ENCODE data around the gene NCCRP1.
"Not testable (repeated sequence)": the region's sequence is repeated elsewhere in the genome, so short reads cannot be mapped to it uniquely, and the experiment has no call there.

Gene NCCRP1

DNA sequence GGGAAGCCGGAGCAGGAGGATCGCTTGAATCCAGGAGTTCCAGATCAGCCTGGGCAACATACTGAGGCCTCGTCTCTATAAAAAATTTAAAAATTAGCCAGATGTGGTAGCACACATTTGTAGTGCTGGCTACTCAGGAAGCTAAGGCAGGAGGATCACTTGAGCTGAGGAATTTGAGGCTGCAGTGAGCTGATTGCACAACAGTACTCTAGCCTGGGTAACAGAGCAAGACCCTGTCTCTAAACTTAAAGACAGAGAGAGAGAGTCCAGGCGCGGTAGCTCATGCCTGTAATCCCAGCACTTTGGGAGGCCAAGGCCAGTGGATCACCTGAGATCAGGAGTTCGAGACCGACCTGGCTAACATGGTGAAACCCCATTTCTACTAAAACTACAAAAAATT is 43.7 kb downstream of the NCCRP1 start:
- H3K4me3 ChIP-seq (ENCODE audit: low read depth, low read length): no peak overlapping the region
- TF ChIP-seq, protein P1, sequence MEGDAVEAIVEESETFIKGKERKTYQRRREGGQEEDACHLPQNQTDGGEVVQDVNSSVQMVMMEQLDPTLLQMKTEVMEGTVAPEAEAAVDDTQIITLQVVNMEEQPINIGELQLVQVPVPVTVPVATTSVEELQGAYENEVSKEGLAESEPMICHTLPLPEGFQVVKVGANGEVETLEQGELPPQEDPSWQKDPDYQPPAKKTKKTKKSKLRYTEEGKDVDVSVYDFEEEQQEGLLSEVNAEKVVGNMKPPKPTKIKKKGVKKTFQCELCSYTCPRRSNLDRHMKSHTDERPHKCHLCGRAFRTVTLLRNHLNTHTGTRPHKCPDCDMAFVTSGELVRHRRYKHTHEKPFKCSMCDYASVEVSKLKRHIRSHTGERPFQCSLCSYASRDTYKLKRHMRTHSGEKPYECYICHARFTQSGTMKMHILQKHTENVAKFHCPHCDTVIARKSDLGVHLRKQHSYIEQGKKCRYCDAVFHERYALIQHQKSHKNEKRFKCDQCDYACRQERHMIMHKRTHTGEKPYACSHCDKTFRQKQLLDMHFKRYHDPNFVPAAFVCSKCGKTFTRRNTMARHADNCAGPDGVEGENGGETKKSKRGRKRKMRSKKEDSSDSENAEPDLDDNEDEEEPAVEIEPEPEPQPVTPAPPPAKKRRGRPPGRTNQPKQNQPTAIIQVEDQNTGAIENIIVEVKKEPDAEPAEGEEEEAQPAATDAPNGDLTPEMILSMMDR (IDR thresholded peaks at IDR 0.05; ENCODE audit: low read depth, low read length): no peak
- no peak for DNase-seq (ENCODE audit: low read depth, low spot score)
- in situ Hi-C loops (cut with HindIII; ENCODE audit: low sequenced_read_pairs): no loop called here

DNA sequence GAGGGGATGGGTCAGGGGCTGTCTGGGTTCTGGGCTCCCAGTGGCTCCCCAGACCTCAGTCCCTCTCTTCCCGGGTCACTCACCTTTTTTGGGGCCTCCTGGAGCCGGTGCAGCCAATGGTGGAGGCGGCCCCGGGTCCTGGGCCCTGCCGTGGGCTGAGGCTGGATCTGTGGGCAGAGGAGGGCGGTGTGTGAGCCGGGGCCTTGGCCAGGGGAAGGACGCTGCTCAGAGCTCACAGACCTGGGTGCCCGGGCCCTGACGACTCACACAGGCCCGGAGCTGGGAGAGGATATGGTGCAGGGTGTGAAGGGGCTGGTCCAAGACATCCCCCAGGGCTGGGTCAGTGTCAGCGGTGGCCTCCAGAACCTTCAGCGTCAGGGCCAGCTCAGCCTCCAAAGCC is 47.0 kb downstream of the NCCRP1 start:
- H3K4me3 ChIP-seq (ENCODE audit: low read depth, low read length); DNase-seq (ENCODE audit: low read depth, low spot score); in situ Hi-C loops (cut with HindIII; ENCODE audit: low sequenced_read_pairs): not testable (repeated sequence)

DNA sequence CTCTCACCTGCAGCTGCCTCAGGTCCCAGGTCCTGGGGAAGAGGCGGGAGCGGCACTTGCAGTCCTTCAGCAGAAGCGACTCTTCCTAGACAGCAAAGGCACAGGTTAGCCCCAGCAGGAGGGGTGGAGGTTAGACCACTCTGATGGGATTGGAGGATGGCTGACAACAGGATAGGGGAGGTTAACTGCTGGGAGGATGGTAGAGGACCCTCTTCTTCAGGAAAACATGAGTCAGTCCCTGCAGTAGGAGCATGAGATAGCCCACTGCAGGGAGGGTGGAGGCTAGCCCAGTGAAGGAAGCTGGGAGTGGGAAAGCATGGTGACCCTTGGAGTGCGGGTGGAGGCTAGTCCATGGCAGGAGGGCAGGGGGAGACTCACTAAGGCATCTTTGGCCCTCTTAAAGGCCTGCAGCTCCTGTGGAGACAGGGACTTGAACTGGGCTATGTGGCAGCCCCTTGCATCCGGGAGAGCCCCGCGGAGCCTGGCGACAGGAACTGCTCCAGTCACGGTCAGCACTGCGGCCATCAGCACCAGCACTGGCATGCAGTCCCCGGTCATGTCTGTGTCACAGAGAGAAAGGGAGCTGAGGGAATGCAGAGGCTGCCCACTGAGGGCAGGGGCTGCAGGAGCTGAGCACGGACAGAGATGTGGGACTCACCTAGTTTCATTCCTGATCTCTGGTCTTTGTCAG is 47.8 kb downstream of the NCCRP1 start, which contains the start of gene IFNL3:
Gene IFNL3 (minus strand): TSS at position 597 of the 691 bp plus-strand sequence. CDS start 39 bp downstream, at position 558.
- DNase-seq (ENCODE audit: low read depth, low spot score); in situ Hi-C loops (cut with HindIII; ENCODE audit: low sequenced_read_pairs); H3K4me3 ChIP-seq (ENCODE audit: low read depth, low read length): not testable (repeated sequence)

DNA sequence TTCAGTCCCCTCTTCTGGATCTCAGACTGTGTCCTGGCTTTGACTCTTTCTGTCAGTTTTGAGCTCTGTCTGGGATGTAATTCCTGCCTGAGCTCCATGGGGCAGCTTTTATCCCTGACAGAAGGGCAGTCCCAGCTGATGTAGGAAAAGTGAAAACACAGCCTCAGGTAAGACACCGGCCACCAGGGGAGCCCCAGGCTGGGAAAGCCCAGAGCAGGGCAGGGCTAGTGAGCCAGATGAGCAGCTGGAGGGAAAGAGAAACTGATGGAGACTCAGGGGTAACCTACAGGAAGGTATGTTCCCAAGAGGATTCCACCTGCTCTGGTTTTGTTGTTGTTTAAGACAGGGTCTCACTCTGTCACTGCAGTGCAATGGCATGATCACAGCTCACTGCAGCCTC is 48.4 kb downstream of the NCCRP1 start:
- DNase-seq (ENCODE audit: low read depth, low spot score); in situ Hi-C loops (cut with HindIII; ENCODE audit: low sequenced_read_pairs); H3K4me3 ChIP-seq (ENCODE audit: low read depth, low read length): not testable (repeated sequence)

DNA sequence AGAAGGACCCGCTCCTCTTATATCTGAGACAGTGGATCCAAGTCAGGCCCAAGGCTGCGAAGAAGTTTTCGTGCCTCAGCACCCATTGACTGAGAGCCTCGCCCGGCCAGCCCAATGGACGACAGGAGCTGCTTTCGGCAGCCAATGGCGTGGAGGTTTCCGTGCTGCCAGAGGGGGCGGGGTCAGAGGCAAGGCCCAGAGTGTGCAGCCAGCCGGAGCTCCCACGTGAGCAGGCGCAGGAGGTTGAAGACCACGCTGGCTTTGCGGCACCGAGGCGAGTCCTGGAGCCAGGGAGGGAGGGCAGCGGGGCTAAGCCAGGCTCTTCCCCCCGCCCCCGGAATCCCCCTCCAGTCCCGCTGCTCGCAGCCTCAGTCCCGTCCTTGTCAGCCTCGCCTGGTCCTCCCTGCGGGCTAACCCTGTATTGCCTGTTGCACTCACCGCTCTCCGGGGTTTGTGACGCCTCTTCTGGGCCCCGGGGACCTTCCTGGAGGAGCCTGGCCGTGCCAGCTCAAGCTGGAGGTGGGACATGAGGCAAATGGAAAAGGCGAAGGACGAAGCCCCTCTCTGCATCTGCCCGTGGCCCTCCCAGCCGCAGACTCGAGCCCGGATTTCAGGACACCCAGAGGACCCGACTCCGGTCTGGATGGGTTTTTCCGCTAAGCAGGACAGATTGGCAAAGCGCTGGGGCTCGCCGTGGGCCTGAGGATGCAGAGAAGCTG is 50.3 kb downstream of the NCCRP1 start:
- H3K4me3 ChIP-seq (ENCODE audit: low read depth, low read length): no peak overlapping the region
- in situ Hi-C loops (cut with HindIII; ENCODE audit: low sequenced_read_pairs): no loop called here
- no peak for DNase-seq (ENCODE audit: low read depth, low spot score)
- TF ChIP-seq, protein P1 (IDR thresholded peaks at IDR 0.05; ENCODE audit: low read depth, low read length): no peak

DNA sequence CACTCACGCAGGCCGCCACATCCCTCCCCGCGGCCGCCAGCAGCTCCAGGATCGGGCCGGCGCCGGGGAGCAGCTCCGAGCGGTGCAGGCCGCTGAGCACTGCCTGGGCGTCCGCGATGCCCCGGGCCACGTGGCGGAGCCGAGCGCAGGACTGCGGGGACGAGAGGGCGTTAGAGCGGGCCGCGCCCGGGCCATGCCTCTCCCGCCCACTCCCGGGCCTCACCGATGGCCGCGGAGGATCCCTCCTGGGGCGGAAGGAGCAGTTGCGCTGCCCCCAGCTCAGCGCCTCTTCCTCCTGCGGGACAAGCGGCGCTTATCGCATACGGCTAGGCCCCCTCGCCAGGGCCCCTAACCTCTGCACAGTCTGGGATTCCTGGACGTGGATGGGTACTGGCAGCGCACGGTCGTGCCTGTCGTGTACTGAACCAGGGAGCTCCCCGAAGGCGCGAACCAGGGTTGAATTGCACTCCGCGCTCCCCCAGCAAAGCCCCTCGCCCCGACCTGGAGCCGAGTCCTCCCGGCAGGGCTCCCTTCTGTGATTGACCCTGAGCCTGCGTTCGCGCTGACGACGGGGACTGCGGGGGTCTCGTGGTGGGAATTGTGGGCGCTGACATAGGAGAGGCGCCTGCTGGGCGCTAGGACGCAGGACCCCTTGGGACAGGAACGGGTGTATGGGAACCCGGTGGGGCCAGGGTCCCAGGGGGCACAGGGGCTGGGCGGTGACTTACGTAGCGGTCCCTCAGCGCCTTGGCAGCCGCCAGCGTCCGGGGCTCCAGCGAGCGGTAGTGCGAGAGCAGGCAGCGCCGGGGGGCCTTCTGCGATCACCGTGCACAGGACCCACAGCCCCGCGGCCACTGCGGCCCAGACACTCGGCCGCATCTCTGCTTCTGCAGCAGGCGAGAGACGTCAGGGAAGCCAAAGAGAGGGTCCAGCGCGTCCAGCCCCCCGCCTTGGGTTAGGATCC is 51.2 kb downstream of the NCCRP1 start:
- H3K4me3 ChIP-seq (ENCODE audit: low read depth, low read length): no peak overlapping the region
- TF ChIP-seq, protein P1 (IDR thresholded peaks at IDR 0.05; ENCODE audit: low read depth, low read length): no peak
- no peak for DNase-seq (ENCODE audit: low read depth, low spot score)
- in situ Hi-C loops (cut with HindIII; ENCODE audit: low sequenced_read_pairs): no loop called here

DNA sequence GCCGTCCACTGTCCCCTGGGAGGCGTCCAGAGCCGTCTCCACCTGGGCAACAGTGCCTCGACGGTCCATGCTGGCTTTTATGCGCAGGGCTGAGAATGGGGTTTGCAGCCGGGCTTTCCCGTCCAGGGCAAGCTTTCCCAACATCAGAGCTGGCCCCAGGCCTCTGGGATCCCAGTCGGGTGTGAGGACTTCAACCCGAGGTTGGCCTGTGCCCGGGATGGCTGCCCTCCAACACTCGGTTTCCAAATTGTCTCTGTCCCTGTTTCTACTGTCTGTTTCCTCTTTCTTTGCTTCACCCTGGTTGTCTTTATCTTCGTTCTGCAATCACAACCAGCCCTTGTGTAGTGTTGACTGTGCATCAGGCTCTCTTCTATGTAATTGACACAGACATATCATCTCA is 52.0 kb downstream of the NCCRP1 start, which contains the start of gene IFNL4:
Gene IFNL4 (minus strand): TSS at position 51 of the 400 bp plus-strand sequence.
- no peak within 1 kb of the TSS for H3K4me3 ChIP-seq (ENCODE audit: low read depth, low read length)
- DNase-seq (ENCODE audit: low read depth, low spot score): no peak
- TF ChIP-seq, protein P1 (IDR thresholded peaks at IDR 0.05; ENCODE audit: low read depth, low read length): no peak
- in situ Hi-C loops (cut with HindIII; ENCODE audit: low sequenced_read_pairs): no loop called here

Measured in astrocyte of the spinal cord (primary cell).